KOPT-K1 (cell line): ENCODE results near the gene MRPL21.

Experiments
- H3K27ac ChIP-seq: fragments of 200-600 bp; sonication (generic); 2 replicates; pipeline ENCODE4 v1.5.1; 2016; ENCODE audit warnings: antibody characterized with exemption, mild to moderate bottlenecking, low read depth, low read length; ENCODE audit not compliant: poor library complexity, severe bottlenecking
- H3K36me3 ChIP-seq: fragments of 200-600 bp; sonication (generic); 2 replicates; pipeline ENCODE4 v1.5.1; 2017; ENCODE audit warnings: antibody characterized with exemption, mild to moderate bottlenecking, low read length, moderate library complexity; ENCODE audit not compliant: insufficient read depth
- H3K9me3 ChIP-seq: fragments of 200-600 bp; sonication (generic); 2 replicates; pipeline ENCODE4 v1.5.1; 2017; ENCODE audit warnings: antibody characterized with exemption, low read length, mild to moderate bottlenecking; ENCODE audit not compliant: insufficient read depth, poor library complexity, severe bottlenecking

The MRPL21 gene

GRCh38 chr11:68929706-68930570, 26.3 kb upstream of the MRPL21 start:
- Histone ChIP-seq H3K27ac (no peak overlapping the region), H3K36me3 (peaks cover 86% of the 10 kb centered on the region), H3K9me3 (peaks cover 20% of the 10 kb centered on the region)

- H3K36me3 ChIP-seq = peaks cover 87% of the 10 kb centered on the region
- peaks cover 28% of the 10 kb centered on the region for H3K9me3 ChIP-seq
- no peak overlapping the region for H3K27ac ChIP-seq
These were observed 25.5 kb upstream of the MRPL21 start for GRCh38 chr11:68929135-68929534.

- Histone ChIP-seq H3K36me3 (peaks cover 88% of the 10 kb centered on the region), H3K9me3 (peaks cover 35% of the 10 kb centered on the region), H3K27ac (no peak overlapping the region)
These were observed 24.7 kb upstream of the MRPL21 start for GRCh38 chr11:68928136-68928880.

GRCh38 chr11:68927280-68928135, 23.9 kb upstream of the MRPL21 start:
- Histone ChIP-seq H3K27ac (no peak overlapping the region), H3K36me3 (peaks cover 88% of the 10 kb centered on the region), H3K9me3 (peaks cover 35% of the 10 kb centered on the region)

- Histone ChIP-seq H3K27ac (no peak overlapping the region), H3K36me3 (peaks cover 98% of the 10 kb centered on the region), H3K9me3 (peaks cover 35% of the 10 kb centered on the region)
These were observed 22.0 kb upstream of the MRPL21 start for GRCh38 chr11:68925611-68926010.

- Histone ChIP-seq H3K9me3 (peaks cover 35% of the 10 kb centered on the region), H3K36me3 (peaks cover 98% of the 10 kb centered on the region), H3K27ac (no peak overlapping the region)
These were observed 20.7 kb upstream of the MRPL21 start for GRCh38 chr11:68924073-68924925.

GRCh38 chr11:68923614-68924013, 20.0 kb upstream of the MRPL21 start:
- Histone ChIP-seq H3K36me3 (peaks cover 98% of the 10 kb centered on the region), H3K27ac (no peak overlapping the region), H3K9me3 (peaks cover 35% of the 10 kb centered on the region)

GRCh38 chr11:68916439-68916838, 12.8 kb upstream of the MRPL21 start:
- Histone ChIP-seq H3K9me3 (no peaks in the 10 kb centered on the region), H3K27ac (no peak overlapping the region), H3K36me3 (peaks cover 93% of the 10 kb centered on the region)

- H3K36me3 ChIP-seq = peaks cover 95% of the 10 kb centered on the region
- H3K27ac ChIP-seq = no peak overlapping the region
These were observed 11.1 kb upstream of the MRPL21 start for GRCh38 chr11:68914761-68915160.

GRCh38 chr11:68913188-68913587, 9.6 kb upstream of the MRPL21 start:
- Histone ChIP-seq H3K36me3 (peaks cover 93% of the 10 kb centered on the region), H3K9me3 (no peaks in the 10 kb centered on the region), H3K27ac (no peak overlapping the region)

More at GRCh38 chr11:68914761-68915160, 11.1 kb upstream of the MRPL21 start:
- H3K9me3 ChIP-seq = no peaks in the 10 kb centered on the region

- peaks cover 92% of the 10 kb centered on the region for H3K36me3 ChIP-seq
- H3K27ac ChIP-seq = no peak overlapping the region
- no peaks in the 10 kb centered on the region for H3K9me3 ChIP-seq
These were observed 8.6 kb upstream of the MRPL21 start for GRCh38 chr11:68912254-68912653.

GRCh38 chr11:68911731-68912130, 8.1 kb upstream of the MRPL21 start:
- Histone ChIP-seq H3K36me3 (peaks cover 92% of the 10 kb centered on the region), H3K9me3 (no peaks in the 10 kb centered on the region), H3K27ac (no peak overlapping the region)

GRCh38 chr11:68910965-68911364, 7.3 kb upstream of the MRPL21 start:
- peaks cover 85% of the 10 kb centered on the region for H3K36me3 ChIP-seq

GRCh38 chr11:68908273-68908672, 4.6 kb upstream of the MRPL21 start:
- no peak overlapping the region for H3K27ac ChIP-seq
- H3K9me3 ChIP-seq = no peaks in the 10 kb centered on the region
- H3K36me3 ChIP-seq = peaks cover 59% of the 10 kb centered on the region

More at GRCh38 chr11:68910965-68911364, 7.3 kb upstream of the MRPL21 start:
- Histone ChIP-seq H3K9me3 (no peaks in the 10 kb centered on the region), H3K27ac (no peak overlapping the region)
